Left kidney (tissue), 2 donors: ENCODE measurements around the gene KIAA2012. TPM values are rescaled to one million over a fixed set of nuclear protein-coding genes. Genes with fewer than 3 reads are reported as not detected.
"Not testable (repeated sequence)": the region's sequence is repeated elsewhere in the genome, so short reads cannot be mapped to it uniquely, and the experiment has no call there.

Experiments
- DNase-seq: peaks from one replicate; pipeline ENCODE4 v3.0.0-alpha.2; 2013
- polyA plus RNA-seq: library from polyadenylated mRNA; unstranded; fragments of 120-200 nt; gene quantifications from one replicate; pipeline ENCODE4 v1.2.1, GENCODE V29; 2013; ENCODE audit not compliant: insufficient read length

Gene KIAA2012
- polyA plus RNA-seq, 1 donor = 0.12 TPM

GRCh38 chr2:202193881-202194353 lies 120.9 kb downstream of the KIAA2012 start:
- no peak for DNase-seq

- DNase-seq = no peak
Measured at GRCh38 chr2:202194418-202194817, 121.4 kb downstream of the KIAA2012 start.

GRCh38 chr2:202196727-202197126 lies 123.7 kb downstream of the KIAA2012 start:
- no peak for DNase-seq

GRCh38 chr2:202201220-202202160 lies 128.4 kb downstream of the KIAA2012 start:
- no peak for DNase-seq

- DNase-seq = no peak
Measured at GRCh38 chr2:202203348-202203747, 130.3 kb downstream of the KIAA2012 start.

- DNase-seq = no peak
Measured at GRCh38 chr2:202204855-202205254, 131.8 kb downstream of the KIAA2012 start.

- DNase-seq = no peak
Measured at GRCh38 chr2:202208526-202208925, 135.5 kb downstream of the KIAA2012 start.

GRCh38 chr2:202215179-202215578 lies 142.1 kb downstream of the KIAA2012 start:
- DNase-seq = no peak

GRCh38 chr2:202221873-202222272 lies 148.8 kb downstream of the KIAA2012 start:
- DNase-seq = no peak

GRCh38 chr2:202237787-202238233 lies 164.8 kb downstream of the KIAA2012 start:
- DNase-seq = peak; percentile 53

- DNase-seq = peak; percentile 97
Measured at GRCh38 chr2:202238234-202239197, 165.5 kb downstream of the KIAA2012 start, which contains the start of gene SUMO1. Gene SUMO1 (minus strand): TSS chr2:202238597. CDS start chr2:202238451, 146 bp downstream.

GRCh38 chr2:202247710-202248109 lies 174.7 kb downstream of the KIAA2012 start:
- DNase-seq = not testable (repeated sequence)

- no peak for DNase-seq
Measured at GRCh38 chr2:202249521-202250253, 176.6 kb downstream of the KIAA2012 start.

GRCh38 chr2:202251494-202251893 lies 178.4 kb downstream of the KIAA2012 start:
- no peak for DNase-seq

Other genes starting within 250 kb of the KIAA2012 start
- gene FZD7, start 39.4 kb upstream of the KIAA2012 start, polyA plus RNA-seq = 64.1 TPM
- gene SUMO1, start 165.3 kb downstream of the KIAA2012 start, polyA plus RNA-seq = 207 TPM
- 137 TPM for gene NOP58, start 192.5 kb downstream of the KIAA2012 start, polyA plus RNA-seq